IMR-90 (cell line): ENCODE measurements around the gene CWC25. TPM values are rescaled to one million over a fixed set of nuclear protein-coding genes. Genes with fewer than 3 reads are reported as not detected.

Source experiments
- ATAC-seq: fragments of 200-7000 bp; cut with Tn5 transposase; 2 replicates; pipeline ENCODE4 v1.9.1; 2020; ENCODE audit warnings: low read depth, mild to moderate bottlenecking, moderate library complexity
- BruUV-seq: library from RNA; stranded (reverse); fragments of 400-500 nt; replicated peaks from 2 replicates; lab custom pipeline; 2021; lab: Mats Ljungman, UMichigan
- CTCF ChIA-PET: fragments of 300-600 bp; formaldehyde crosslinking; extraction: SDS; loops from one replicate; lab custom pipeline; 2021; ENCODE audit warnings: antibody characterized with exemption; lab: Yijun Ruan, JAX
- POLR2A ChIA-PET: fragments of 300-600 bp; sonication (Branson Sonifier 250); formaldehyde crosslinking; loops from one replicate; lab custom pipeline; 2022; ENCODE audit warnings: antibody characterized with exemption; ENCODE audit not compliant: unreplicated experiment; lab: Charles Lee
- DNase-seq: peaks from one replicate; pipeline ENCODE4 v3.0.0; 2013
- H2AFZ ChIP-seq: replicated peaks from 2 replicates; pipeline ENCODE3; 2013; ENCODE audit warnings: low read length, mild to moderate bottlenecking; ENCODE audit not compliant: poor library complexity
- H2AK5ac ChIP-seq: 2 replicates; pipeline ENCODE4 v1.6.1; 2013; ENCODE audit warnings: low read depth, low read length, inconsistent platforms
- H2AK9ac ChIP-seq: replicated peaks from 2 replicates; pipeline ENCODE3; 2013; ENCODE audit warnings: mild to moderate bottlenecking, low read depth, low read length, moderate library complexity; ENCODE audit not compliant: poor library complexity
- H2BK120ac ChIP-seq: 2 replicates; pipeline ENCODE4 v1.6.1; 2013; ENCODE audit warnings: low read depth, low read length, inconsistent platforms
- H2BK15ac ChIP-seq: 3 replicates; pipeline ENCODE4 v1.6.1; 2013; ENCODE audit warnings: low read depth, low read length, inconsistent platforms
- H2BK20ac ChIP-seq: 2 replicates; pipeline ENCODE4 v1.6.1; 2013; ENCODE audit warnings: low read depth, mild to moderate bottlenecking, inconsistent platforms, low read length, moderate library complexity
- H2BK5ac ChIP-seq: 2 replicates; pipeline ENCODE4 v1.6.1; 2013; ENCODE audit warnings: mild to moderate bottlenecking, low read depth, low read length, inconsistent platforms; ENCODE audit not compliant: poor library complexity, severe bottlenecking
- H3K14ac ChIP-seq: replicated peaks from 2 replicates; pipeline ENCODE4 v1.6.1; 2013; ENCODE audit warnings: low read depth, low read length, inconsistent platforms
- H3K18ac ChIP-seq: 2 replicates; pipeline ENCODE4 v1.6.1; 2013; ENCODE audit warnings: low read depth, low read length, control low read depth
- H3K23ac ChIP-seq: 2 replicates; pipeline ENCODE4 v1.6.1; 2013; ENCODE audit warnings: low read depth, low read length, inconsistent platforms
- H3K27ac ChIP-seq: 2 replicates; pipeline ENCODE4 v1.5.1; 2013; ENCODE audit warnings: mild to moderate bottlenecking, control low read depth, low read length; ENCODE audit not compliant: insufficient read depth
- H3K27me3 ChIP-seq: 2 replicates; pipeline ENCODE4 v1.6.1; 2013; ENCODE audit warnings: low read length; ENCODE audit not compliant: control insufficient read depth, insufficient read depth
- H3K36me3 ChIP-seq: 2 replicates; pipeline ENCODE4 v1.6.1; 2013; ENCODE audit warnings: low read length, mixed read lengths; ENCODE audit not compliant: control insufficient read depth, insufficient read depth
- H3K4ac ChIP-seq: 2 replicates; pipeline ENCODE4 v1.6.1; 2013; ENCODE audit warnings: low read depth, low read length, inconsistent platforms
- H3K4me1 ChIP-seq: 2 replicates; pipeline ENCODE4 v1.6.1; 2013; ENCODE audit warnings: low read length, mixed read lengths; ENCODE audit not compliant: control insufficient read depth, insufficient read depth
- H3K4me2 ChIP-seq: 2 replicates; pipeline ENCODE4 v1.6.1; 2013; ENCODE audit warnings: low read depth, mild to moderate bottlenecking, control low read depth, low read length, moderate library complexity
- H3K4me3 ChIP-seq: 2 replicates; pipeline ENCODE4 v1.5.1; 2013; ENCODE audit warnings: low read depth, mild to moderate bottlenecking, control low read depth, low read length, moderate library complexity; ENCODE audit not compliant: insufficient read depth
- H3K56ac ChIP-seq: 2 replicates; pipeline ENCODE4 v1.6.1; 2013; ENCODE audit warnings: low read length, inconsistent platforms; ENCODE audit not compliant: insufficient read depth; ENCODE audit errors: extremely low read depth
- H3K79me1 ChIP-seq, 2 experiments: 2 replicates each; pipeline ENCODE4 v1.6.1; 2013; ENCODE audit warnings: low read length in 2 of 2, inconsistent platforms in 1 of 2, low read depth in 1 of 2
- H3K9ac ChIP-seq: 2 replicates; pipeline ENCODE4 v1.6.1; 2013; ENCODE audit warnings: low read depth, low read length, control low read depth
- H3K9me1 ChIP-seq: 2 replicates; pipeline ENCODE4 v1.6.1; 2013; ENCODE audit warnings: low read length, inconsistent platforms; ENCODE audit not compliant: insufficient read depth
- H3K9me3 ChIP-seq: 2 replicates; pipeline ENCODE4 v1.6.1; 2013; ENCODE audit warnings: low read length; ENCODE audit not compliant: control insufficient read depth, insufficient read depth
- H4K20me1 ChIP-seq: 2 replicates; pipeline ENCODE4 v1.6.1; 2013; ENCODE audit warnings: low read length, inconsistent platforms; ENCODE audit not compliant: insufficient read depth
- H4K5ac ChIP-seq: 2 replicates; pipeline ENCODE4 v1.6.1; 2013; ENCODE audit warnings: mild to moderate bottlenecking, low read depth, low read length, control low read depth
- H4K8ac ChIP-seq, 2 experiments: 2 replicates each; pipeline ENCODE4 v1.6.1; 2013; ENCODE audit warnings: low read depth in 2 of 2, low read length in 2 of 2, control low read depth in 1 of 2, inconsistent platforms in 1 of 2
- H4K91ac ChIP-seq: 2 replicates; pipeline ENCODE4 v1.6.1; 2013; ENCODE audit warnings: low read depth, low read length, inconsistent platforms; ENCODE audit not compliant: insufficient read depth
- CHD1 ChIP-seq: IDR thresholded peaks from 2 replicates; pipeline ENCODE4 v1.6.1; 2012; ENCODE audit warnings: low read depth, low read length, improper control_type of control experiment
- CTCF ChIP-seq: conservative IDR thresholded peaks from 2 replicates; pipeline ENCODE4 v1.5.1; 2012; ENCODE audit warnings: mild to moderate bottlenecking, low read depth, low read length, improper control_type of control experiment
- ELK1 ChIP-seq: fragments of 150-350 bp; IDR thresholded peaks from 2 replicates; pipeline ENCODE4 v1.6.1; 2016; ENCODE audit warnings: low read depth, mild to moderate bottlenecking, low read length, moderate library complexity, borderline replicate concordance
- MAFK ChIP-seq: IDR thresholded peaks from 2 replicates; pipeline ENCODE4 v1.6.1; 2012; ENCODE audit warnings: low read depth, low read length, improper control_type of control experiment
- MAZ ChIP-seq: IDR thresholded peaks from 2 replicates; pipeline ENCODE4 v1.6.1; 2012; ENCODE audit warnings: low read depth, mild to moderate bottlenecking, low read length, improper control_type of control experiment, moderate library complexity, borderline replicate concordance
- NFE2L2 ChIP-seq: fragments of 150-350 bp; IDR thresholded peaks from 2 replicates; pipeline ENCODE4 v1.6.1; 2016; ENCODE audit warnings: low read depth, mild to moderate bottlenecking, low read length
- POLR2A ChIP-seq: IDR thresholded peaks from 2 replicates; pipeline ENCODE4 v1.6.1; 2012; ENCODE audit warnings: mild to moderate bottlenecking, low read depth, low read length
- RAD21 ChIP-seq: IDR thresholded peaks from 2 replicates; pipeline ENCODE4 v1.6.1; 2012; ENCODE audit warnings: low read length, improper control_type of control experiment
- RCOR1 ChIP-seq: IDR thresholded peaks from 2 replicates; pipeline ENCODE4 v1.6.1; 2012; ENCODE audit warnings: mild to moderate bottlenecking, low read length, improper control_type of control experiment; ENCODE audit not compliant: insufficient replicate concordance
- RFX5 ChIP-seq: IDR thresholded peaks from 2 replicates; pipeline ENCODE4 v1.8.0; 2012; ENCODE audit warnings: low read depth, mild to moderate bottlenecking, low read length, moderate library complexity
- WGBS, 2 experiments: methylation state at CpG; one replicate each; pipeline versions ENCODE4 v1.1.5 to v1.1.7; 2013; ENCODE audit warnings: missing lambda C conversion rate in 2 of 2; ENCODE audit not compliant: insufficient read length in 1 of 2; ENCODE audit errors: extremely low coverage in 2 of 2; 5-methylcytosine and 5-hydroxymethylcytosine counted together
- dilution Hi-C: fragments of 300-500 bp; cut with HindIII; formaldehyde crosslinking; loops from one replicate; pipeline ENCODE4 v1.14.3; 2018; ENCODE audit warnings: low sequenced_read_pairs; ENCODE audit not compliant: unreplicated experiment
- in situ Hi-C: fragments of 300-500 bp; cut with MboI; formaldehyde crosslinking; loops from 3 replicates; pipeline ENCODE4 v1.14.3; 2019; ENCODE audit warnings: low sequenced_read_pairs, inconsistent platforms, mixed read lengths
- intact Hi-C: fragments of 100-400 bp; cut with micrococcal nuclease; formaldehyde crosslinking; loops from 2 replicates; pipeline ENCODE4 v1.10.0; 2022
- polyA plus RNA-seq, 3 experiments: library from polyadenylated mRNA; depleted of rRNA; stranded (reverse); fragments of >200 nt; gene quantifications; 2 replicates each; pipeline ENCODE4 v1.2.3, GENCODE V29; 2012; ENCODE audit warnings: low replicate concordance in 1 of 3
- total RNA-seq: library from RNA; depleted of rRNA; stranded (reverse); fragments of >200 nt; gene quantifications from 2 replicates; pipeline ENCODE4 v1.2.3, GENCODE V29; 2012

The CWC25 gene
- total and polyA plus RNA-seq, 2 of the 4 experiments (the other 2 are of a cell fraction): 9.1 to 16.1 TPM

- in situ Hi-C loops: no loop called here
- ATAC-seq: no peak
- Histone ChIP-seq H3K14ac (no peak overlapping the region), H3K79me1 (peaks cover 25 to 79% of the 10 kb centered on the region in 2 experiments), H3K4me3 (no peak overlapping the region), H2BK120ac (no peak overlapping the region), H3K9me3 (no peaks in the 10 kb centered on the region), H4K5ac (no peak overlapping the region), H2BK5ac (no peak overlapping the region), H4K91ac (no peak overlapping the region), H3K18ac (no peak overlapping the region), H3K4me2 (no peak overlapping the region), H3K23ac (no peak overlapping the region; the same call in 1 of the 2 replicates), H2BK20ac (no peak overlapping the region), H3K27ac (no peak overlapping the region), H3K27me3 (no peaks in the 10 kb centered on the region), H2AFZ (no peak overlapping the region), H4K8ac (no peak overlapping the region), H3K56ac (no peak overlapping the region), H3K36me3 (peaks cover 15% of the 10 kb centered on the region), H4K20me1 (peaks cover 46% of the 10 kb centered on the region), H2AK9ac (no peak overlapping the region), H3K9me1 (peaks cover 12% of the 10 kb centered on the region), H3K9ac (no peak overlapping the region), H3K4me1 (peaks cover 9% of the 10 kb centered on the region), H3K4ac (no peak overlapping the region), H2BK15ac (no peak overlapping the region), H2AK5ac (no peak overlapping the region)
- CTCF ChIA-PET: no interaction called here
- BruUV-seq: no TSS peak
- TF ChIP-seq RAD21 (no peak), MAFK (no peak), ELK1 (no peak), MAZ (no peak), POLR2A (no peak), NFE2L2 (no peak), RFX5 (no peak), CHD1 (no peak), CTCF (no peak), RCOR1 (no peak)
- DNase-seq: no peak
- POLR2A ChIA-PET: no interaction called here
- intact Hi-C loops: no loop called here
- dilution Hi-C loops: no loop called here
- no CpG with 5 or more reads among the region's 5 CpGs for WGBS, 2 experiments
Measured at GRCh38 chr17:38791162-38791561, 34.0 kb downstream of the CWC25 start.
